Prostate gland (tissue), 2 donors: Measurements from ENCODE around the gene RDM1. TPM values are rescaled to one million over a fixed set of nuclear protein-coding genes. Genes with fewer than 3 reads are reported as not detected.
A peak's percentile ranks its signal among the peaks of the same experiment; 100 is the strongest.

Experiments
- DNase-seq: peaks from one replicate; pipeline ENCODE4 v3.0.0-alpha.2; 2019; ENCODE audit warnings: low spot score
- H3K27ac ChIP-seq, 2 donors: fragments of 200-600 bp; sonication (generic); 2 replicates each; pipeline ENCODE4 v1.5.1; 2017 to 2019
- H3K27me3 ChIP-seq: fragments of 200-600 bp; sonication (generic); replicated peaks from 2 replicates; pipeline ENCODE4 v1.5.1; 2019; ENCODE audit not compliant: insufficient read depth
- H3K36me3 ChIP-seq, 2 donors: fragments of 200-600 bp; sonication (generic); 1 replicate in 1 of 2; 2 replicates in 1 of 2; pipeline versions ENCODE4 v1.5.1 to v1.8.1; 2017 to 2019
- H3K4me1 ChIP-seq: fragments of 200-600 bp; sonication (generic); replicated peaks from 2 replicates; pipeline ENCODE4 v1.5.1; 2019
- H3K4me3 ChIP-seq, 2 donors: fragments of 200-600 bp; sonication (generic); 2 replicates each; pipeline ENCODE4 v1.5.1; 2017 to 2019
- H3K9me3 ChIP-seq: fragments of 200-600 bp; sonication (generic); 2 replicates; pipeline ENCODE4 v1.5.1; 2017
- CTCF ChIP-seq, 4 experiments: fragments of 200-600 bp in 2 of 4; fragments of 450-650 bp in 2 of 4; sonication (generic) in 2 of 4; IDR thresholded peaks; 1 replicate in 3 of 4; 2 replicates in 1 of 4; pipeline ENCODE4 v1.5.1; 2016 to 2019; ENCODE audit warnings: antibody characterized with exemption in 4 of 4, mild to moderate bottlenecking in 2 of 4, moderate library complexity in 2 of 4
- POLR2A ChIP-seq: fragments of 450-650 bp; IDR thresholded peaks from one replicate; pipeline ENCODE4 v1.6.1; 2016; ENCODE audit warnings: antibody characterized with exemption, mild to moderate bottlenecking
- POLR2AphosphoS5 ChIP-seq: sonication (generic); formaldehyde crosslinking; IDR thresholded peaks from one replicate; pipeline ENCODE4 v1.6.1; 2017; ENCODE audit warnings: antibody characterized with exemption
- WGBS: methylation state at CpG from one replicate; pipeline ENCODE4 v1.1.5; 2018; 5-methylcytosine and 5-hydroxymethylcytosine counted together
- intact Hi-C: fragments of 100-400 bp; cut with DNase I; formaldehyde crosslinking; loops from one replicate; pipeline ENCODE4 v1.14.2; 2022
- total RNA-seq, 2 donors: library from RNA; depleted of rRNA; stranded (reverse); fragments of >200 nt; gene quantifications; one replicate each; pipeline ENCODE4 v1.1.0, GENCODE V29; 2016

The RDM1 gene
- 1 to 10 TPM in 1 of 2 donors, not detected in 1; 2.4 TPM for total RNA-seq

- no peaks in the 10 kb centered on the region for H3K36me3 ChIP-seq
- peak; percentile 7 for DNase-seq
- no peaks in the 10 kb centered on the region for H3K27me3 ChIP-seq
- TF ChIP-seq POLR2AphosphoS5 = peak; percentile 50
- no peak for TF ChIP-seq CTCF (IDR thresholded peaks at IDR 0.05)
- intact Hi-C loops = no loop called here
- no peak within 1 kb of the TSS for H3K27ac ChIP-seq
- no peaks in the 10 kb centered on the region for H3K9me3 ChIP-seq
- WGBS = 3% methylated on average over 28 of the region's 35 CpGs
- H3K4me1 ChIP-seq = no peaks in the 10 kb centered on the region
- peak within 1 kb of the TSS; percentile 17 to 20 for H3K4me3 ChIP-seq
These were observed at the start of gene RDM1 for GRCh38 chr17:35930211-35931065. Gene RDM1 (minus strand): TSS chr17:35930773. CDS start chr17:35930727, 46 bp downstream.

- TF ChIP-seq CTCF (IDR thresholded peaks at IDR 0.05) (no peak), POLR2AphosphoS5 (no peak), POLR2A (no peak)
- Histone ChIP-seq H3K9me3 (no peaks in the 10 kb centered on the region), H3K36me3 (no peaks in the 10 kb centered on the region), H3K4me1 (peaks cover 2% of the 10 kb centered on the region), H3K27me3 (no peaks in the 10 kb centered on the region), H3K4me3 (no peak overlapping the region), H3K27ac (no peak overlapping the region)
- intact Hi-C loops = loop anchor here (10.0 kb wide), 1 partner anchor 166 kb away; no protein-coding TSS in a partner anchor
- no peak for DNase-seq
- 76% methylated on average over 3 of the region's 3 CpGs for WGBS
These were observed 47.8 kb upstream of the RDM1 start for GRCh38 chr17:35978346-35978745.

GRCh38 chr17:35977509-35977908 lies 46.9 kb upstream of the RDM1 start:
- WGBS = 95% methylated on average over 7 of the region's 7 CpGs
- Histone ChIP-seq H3K9me3 (no peaks in the 10 kb centered on the region), H3K27me3 (no peaks in the 10 kb centered on the region), H3K36me3 (no peaks in the 10 kb centered on the region), H3K4me3 (no peak overlapping the region), H3K27ac (no peak overlapping the region), H3K4me1 (peaks cover 2% of the 10 kb centered on the region)
- intact Hi-C loops = loop anchor here (10.0 kb wide), 1 partner anchor 167 kb away; no protein-coding TSS in a partner anchor
- TF ChIP-seq CTCF (IDR thresholded peaks at IDR 0.05) (no peak), POLR2AphosphoS5 (no peak)
- no peak for DNase-seq

- Histone ChIP-seq H3K27me3 (no peaks in the 10 kb centered on the region), H3K4me3 (no peak overlapping the region), H3K9me3 (no peaks in the 10 kb centered on the region), H3K27ac (no peak overlapping the region), H3K36me3 (no peaks in the 10 kb centered on the region), H3K4me1 (peaks cover 2% of the 10 kb centered on the region)
- no peak for DNase-seq
- intact Hi-C loops = loop anchor here (10.0 kb wide), 1 partner anchor 171 kb away; no protein-coding TSS in a partner anchor
- 47% methylated on average over 10 of the region's 10 CpGs for WGBS
- TF ChIP-seq POLR2A (no peak), POLR2AphosphoS5 (no peak), CTCF (IDR thresholded peaks at IDR 0.05) (no peak)
These were observed 43.0 kb upstream of the RDM1 start for GRCh38 chr17:35973333-35974260.
